ENCODE data around the gene CA5B.
A peak's percentile ranks its signal among the peaks of the same experiment; 100 is the strongest.
"Not testable (repeated sequence)": the region's sequence is repeated elsewhere in the genome, so short reads cannot be mapped to it uniquely, and the experiment has no call there.

Gene CA5B

GRCh38 chrX:15815779-15816437 is 77.8 kb downstream of the CA5B start:
- peak; percentile 31 for DNase-seq

- no peak for DNase-seq
These were observed 78.4 kb downstream of the CA5B start for GRCh38 chrX:15816438-15816809.

DNA sequence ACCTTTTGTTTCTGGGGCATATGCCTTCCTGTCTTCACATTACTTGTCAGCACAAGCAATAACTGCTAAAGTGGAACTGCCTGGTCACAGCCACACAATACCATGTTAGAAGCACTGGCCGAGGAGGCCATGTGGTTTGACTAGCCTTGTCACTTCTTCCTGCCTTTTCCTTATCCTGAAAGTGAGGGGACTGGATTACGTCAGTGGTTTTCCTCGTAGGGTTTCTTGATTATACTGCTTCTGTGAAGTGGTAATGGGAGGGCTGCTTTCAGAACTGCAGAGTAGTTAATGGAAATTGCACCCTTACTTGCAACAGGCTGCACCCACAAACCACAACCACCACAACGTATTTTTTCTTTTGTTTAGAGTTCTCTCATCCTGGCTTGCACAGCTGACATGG is 78.8 kb downstream of the CA5B start:
- peak; percentile 43 for DNase-seq

- peak; percentile 0 for DNase-seq
These were observed 82.3 kb downstream of the CA5B start for GRCh38 chrX:15820106-15821073.

DNA sequence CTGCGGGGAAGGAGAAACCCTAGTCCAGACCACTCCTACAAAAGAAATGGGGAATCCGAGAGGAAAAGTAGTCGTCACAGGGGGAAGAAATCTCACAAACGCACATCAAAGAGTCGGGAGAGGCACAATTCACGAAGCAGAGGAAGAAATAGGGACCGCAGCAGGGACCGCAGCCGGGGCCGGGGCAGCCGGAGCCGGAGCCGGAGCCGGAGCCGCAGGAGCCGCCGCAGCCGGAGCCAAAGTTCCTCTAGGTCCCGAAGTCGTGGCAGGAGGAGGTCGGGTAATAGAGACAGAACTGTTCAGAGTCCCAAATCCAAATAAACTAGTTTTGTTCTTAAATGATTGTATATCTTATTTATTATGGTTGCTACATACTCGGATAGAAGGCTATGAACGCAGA is 84.9 kb downstream of the CA5B start:
- no peak for DNase-seq

GRCh38 chrX:15825936-15826335 is 87.9 kb downstream of the CA5B start:
- DNase-seq = no peak

DNA sequence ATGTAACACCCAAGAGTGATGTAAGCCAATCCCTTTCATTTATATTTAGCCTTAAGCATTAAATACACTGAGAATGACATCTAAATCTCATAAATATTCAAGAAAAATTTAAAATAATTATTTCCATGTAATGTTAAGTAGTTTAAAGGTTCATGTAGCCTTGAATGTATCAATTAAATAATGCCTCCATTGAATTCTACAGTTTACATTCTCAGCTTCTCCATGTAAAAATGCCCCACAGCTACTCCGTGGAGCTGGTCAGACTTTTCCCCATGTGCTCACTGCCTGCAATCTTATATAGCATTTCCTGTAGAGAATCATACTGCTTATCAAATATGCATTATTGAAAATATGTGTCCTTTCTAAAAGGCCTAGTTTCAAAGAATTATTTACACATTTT is 91.1 kb downstream of the CA5B start:
- no peak for DNase-seq

- not testable (repeated sequence) for DNase-seq
These were observed 93.3 kb downstream of the CA5B start for GRCh38 chrX:15831347-15831746.

DNA sequence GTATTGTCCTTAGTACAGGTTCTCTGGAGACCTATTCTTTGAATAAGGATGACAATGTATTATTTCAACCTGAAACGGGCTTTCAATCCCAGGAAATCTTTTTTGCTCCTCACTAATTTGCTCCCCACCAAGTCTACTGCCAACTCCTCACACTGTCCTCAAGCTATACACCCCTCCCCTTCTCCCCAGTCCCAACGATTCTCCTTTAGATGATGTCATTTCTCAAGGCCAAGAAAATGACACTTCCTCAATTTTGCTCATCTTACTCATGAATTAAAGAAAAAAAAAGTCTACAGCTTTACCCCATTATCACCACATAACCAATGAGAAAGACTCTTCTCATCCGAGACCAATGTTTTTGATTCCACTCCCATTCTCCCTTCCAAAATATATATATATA is 96.0 kb downstream of the CA5B start:
- DNase-seq = no peak

DNA sequence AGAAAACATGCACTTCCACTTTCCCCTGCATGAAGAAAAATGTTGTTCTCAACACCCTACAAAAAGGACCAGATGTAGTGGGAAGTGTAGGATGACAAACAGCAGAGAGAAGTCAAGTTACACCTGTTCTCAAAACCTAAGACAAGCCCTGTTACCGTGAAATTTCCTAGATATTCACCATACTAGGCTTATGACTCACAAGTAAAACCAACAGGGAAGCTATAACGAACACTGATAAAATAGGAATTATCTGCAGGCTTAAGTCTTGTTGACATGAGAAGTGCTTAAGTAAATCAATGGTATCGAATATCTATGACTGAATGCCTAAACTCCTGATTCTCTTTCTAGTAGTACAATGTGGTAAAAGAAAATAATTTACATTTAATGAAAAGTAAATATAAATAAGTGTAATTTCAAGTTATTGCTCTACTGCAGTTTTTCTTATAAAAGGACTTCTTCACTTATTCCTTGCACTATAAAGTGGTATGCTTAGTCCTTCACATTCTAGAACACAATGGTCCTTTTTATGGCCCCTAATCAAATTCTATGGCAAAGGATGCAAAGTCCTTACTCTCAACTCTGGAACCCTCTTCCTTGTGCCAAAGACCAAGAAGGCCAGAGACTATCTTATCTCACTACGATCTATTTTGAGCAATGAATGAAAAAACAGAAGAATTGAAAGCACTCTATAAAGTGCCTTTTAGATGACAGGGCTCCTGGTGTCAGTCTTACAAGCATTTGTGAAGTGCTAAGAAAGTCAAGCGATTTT is 96.9 kb downstream of the CA5B start:
- no peak for DNase-seq
